NCI-H1105 (cell line): ENCODE data around the gene CXCL5.
"Not testable (repeated sequence)": the region's sequence is repeated elsewhere in the genome, so short reads cannot be mapped to it uniquely, and the experiment has no call there.

Experiments used
- DNase-seq: peaks from one replicate; lab custom pipeline; 2025; lab: John Stamatoyannopoulos, UW

Gene CXCL5

DNA sequence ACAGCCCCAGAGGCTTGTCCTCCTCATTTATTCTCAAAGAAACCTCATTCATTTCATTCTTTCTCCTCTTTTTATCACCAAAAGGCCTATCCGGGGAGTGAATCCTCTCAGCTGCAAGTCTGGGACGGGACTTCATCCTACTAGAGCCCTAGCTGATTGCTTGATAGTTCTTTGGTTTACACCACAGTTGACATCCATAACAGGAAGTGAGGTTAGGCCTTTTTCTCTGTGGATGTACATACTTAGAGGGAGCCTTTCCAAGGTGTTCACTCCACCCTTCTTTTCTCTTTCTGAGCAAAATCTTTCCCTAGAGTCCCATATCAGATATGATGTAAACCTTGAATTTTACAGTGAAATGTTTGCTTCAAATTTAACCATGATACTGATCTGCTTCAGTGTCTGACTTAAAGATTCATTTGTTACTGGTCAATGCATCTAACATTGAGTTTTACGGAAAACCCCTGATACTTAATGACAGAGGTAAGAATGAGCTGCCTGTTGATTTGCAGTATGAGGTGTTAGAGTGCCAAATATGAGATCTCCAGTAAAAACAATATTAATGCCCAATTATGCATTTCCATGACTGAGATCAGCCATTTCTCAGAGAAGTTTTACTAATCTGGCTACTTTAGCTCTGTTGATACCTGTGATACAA is 16.8 kb upstream of the CXCL5 start:
- DNase-seq, result no peak

DNA sequence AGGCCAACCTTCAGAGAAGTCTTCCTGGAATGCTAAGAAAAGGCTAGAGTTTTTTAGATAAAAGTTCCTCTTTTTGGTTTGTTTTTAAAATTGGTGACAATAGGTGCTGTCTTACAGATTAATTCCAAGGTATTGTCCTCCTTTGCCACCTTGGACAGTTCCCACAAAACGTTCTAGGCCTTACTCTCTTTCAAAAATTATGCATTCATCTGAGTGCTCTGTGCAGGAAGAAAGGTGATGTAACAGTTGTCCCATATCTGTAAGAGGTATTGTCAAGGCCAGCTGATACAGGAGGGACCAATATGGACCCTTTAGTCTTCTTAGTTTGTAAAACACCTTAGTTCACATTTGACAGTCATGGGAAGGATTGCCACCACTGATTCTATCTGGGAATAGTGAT is 15.9 kb upstream of the CXCL5 start:
- DNase-seq, result no peak

DNA sequence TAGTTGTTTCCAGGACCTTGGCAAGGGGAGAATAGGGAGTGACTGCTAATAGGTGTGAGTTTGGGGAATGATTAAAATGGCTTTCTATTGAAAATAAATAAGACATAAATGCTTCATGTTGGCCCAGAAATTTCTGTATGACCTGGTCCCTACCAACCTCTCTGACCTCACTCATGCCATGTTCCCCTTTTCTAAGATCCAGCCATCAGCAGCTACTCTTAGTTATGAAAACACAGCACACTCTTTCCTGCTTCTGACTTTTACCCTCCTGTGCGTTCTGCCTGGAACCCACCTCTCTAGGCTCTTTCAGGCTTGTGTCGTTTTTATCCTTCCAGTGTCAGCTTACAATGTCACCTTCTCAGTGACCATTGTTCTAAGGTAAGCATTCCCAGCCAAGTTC is 14.8 kb upstream of the CXCL5 start:
- DNase-seq, result no peak

DNA sequence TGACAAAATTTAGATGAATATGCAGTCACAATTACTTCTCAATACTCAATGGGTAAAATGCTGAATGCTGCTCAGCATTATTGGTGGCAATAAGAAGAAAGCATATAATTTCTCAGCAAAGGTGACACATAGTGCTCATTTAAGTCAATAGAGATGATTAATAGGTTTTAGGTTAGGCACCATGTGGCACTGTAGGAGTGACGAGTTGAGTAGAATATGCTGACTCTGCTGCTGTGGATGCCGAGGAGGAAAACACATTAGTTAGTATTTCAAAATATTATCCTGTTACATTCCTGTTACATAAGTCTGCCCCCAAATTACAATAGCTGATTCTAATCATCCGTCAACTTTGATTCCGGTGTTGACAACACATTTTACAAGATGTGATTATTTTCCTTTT is 13.7 kb upstream of the CXCL5 start:
- DNase-seq, result no peak

DNA sequence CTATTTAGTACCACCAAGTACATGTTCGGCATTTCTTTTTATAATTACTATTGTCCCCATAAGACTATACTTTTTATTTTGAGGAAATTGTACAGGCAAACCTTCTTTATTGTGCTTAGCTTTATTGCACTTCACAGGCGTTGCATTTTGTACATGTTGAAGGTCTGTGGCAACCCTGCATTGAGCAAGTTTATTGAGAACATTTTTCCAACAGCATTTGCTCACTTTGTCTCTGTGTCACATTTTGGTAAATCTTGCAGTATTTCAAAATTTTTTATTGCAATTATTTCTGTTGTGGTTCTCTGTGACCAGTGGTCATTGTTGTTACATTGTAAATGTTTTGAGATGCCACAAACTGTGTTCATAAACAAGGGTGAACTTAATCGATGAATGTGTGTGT is 10.8 kb upstream of the CXCL5 start:
- no peak for DNase-seq

DNA sequence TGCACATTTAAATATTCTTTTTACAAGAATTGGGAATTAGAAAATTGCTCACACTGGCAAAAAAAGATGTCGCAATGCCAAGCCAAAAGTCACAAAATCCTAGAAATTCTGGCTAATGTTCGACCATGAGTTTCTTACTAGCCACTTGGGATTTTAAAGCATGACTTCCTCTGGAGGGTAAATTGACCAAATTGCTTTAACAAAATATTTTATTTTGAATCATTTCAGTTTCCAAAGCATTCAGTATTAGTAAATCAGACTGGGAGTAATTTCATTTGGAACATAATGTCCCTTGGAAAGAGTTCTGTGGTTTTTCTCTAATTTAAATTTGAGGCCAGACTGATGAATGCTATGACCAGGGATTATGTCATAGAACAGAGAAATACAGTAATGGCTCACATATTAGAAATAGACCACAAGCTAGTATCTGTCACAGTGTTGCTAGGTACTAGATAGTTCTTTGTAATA is 7.6 kb upstream of the CXCL5 start:
- DNase-seq, result no peak

DNA sequence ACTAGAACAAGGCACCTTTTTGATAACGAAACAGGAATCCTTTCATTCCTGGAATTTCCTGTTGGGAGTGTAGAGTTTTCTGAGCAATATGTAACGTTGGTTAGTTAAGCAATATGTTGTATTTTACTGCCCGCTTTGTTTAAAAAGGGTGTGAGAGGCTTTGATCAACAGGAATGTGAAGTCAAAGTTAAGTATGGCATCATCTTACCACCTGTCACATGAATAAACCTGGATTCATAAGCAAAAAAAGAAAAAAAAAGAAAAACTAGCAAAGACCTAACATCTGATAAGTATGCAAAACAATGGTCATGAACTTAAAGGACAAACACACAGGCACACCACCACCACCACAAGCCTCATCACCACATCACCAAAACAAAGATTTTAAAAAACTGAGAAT is 7.1 kb upstream of the CXCL5 start:
- DNase-seq, result no peak

DNA sequence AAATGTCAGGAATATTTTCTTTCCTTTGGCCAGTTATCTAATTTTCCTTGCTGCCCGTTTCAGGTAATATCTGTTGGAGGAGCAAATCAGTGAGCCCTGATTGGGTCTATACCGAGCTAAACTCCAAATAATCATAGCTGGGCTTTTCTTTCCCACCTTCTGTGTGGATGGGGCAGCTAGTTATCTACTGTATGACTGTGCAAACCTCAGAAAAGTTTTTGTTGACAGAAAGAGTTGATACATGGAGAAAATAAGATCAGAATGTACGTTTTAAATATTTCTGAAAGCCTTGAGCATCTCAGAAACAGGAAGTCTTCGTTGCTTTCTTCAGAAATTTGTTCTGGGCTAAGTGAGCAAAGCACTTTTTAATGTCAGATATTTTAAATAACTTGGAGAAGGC is 6.2 kb upstream of the CXCL5 start:
- no peak for DNase-seq

DNA sequence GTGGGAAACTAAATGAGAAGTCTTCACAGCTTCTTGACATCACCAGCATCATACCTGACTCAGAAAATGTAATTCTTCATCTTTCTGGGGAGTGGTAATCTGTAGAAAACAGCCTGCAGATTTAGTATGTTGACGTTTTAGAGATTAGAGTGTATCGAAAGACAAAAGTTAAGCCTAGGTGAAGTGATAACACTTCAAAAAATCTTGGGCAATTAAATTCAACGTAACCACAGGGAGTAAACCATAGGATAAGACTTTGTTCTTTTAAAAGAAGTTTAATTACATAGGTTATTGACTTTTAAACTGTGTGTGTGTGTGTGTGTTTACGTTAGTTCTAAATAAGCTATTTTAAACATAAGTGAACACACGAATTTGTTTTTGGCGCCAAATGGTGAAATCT is 1.8 kb upstream of the CXCL5 start:
- DNase-seq, result no peak

DNA sequence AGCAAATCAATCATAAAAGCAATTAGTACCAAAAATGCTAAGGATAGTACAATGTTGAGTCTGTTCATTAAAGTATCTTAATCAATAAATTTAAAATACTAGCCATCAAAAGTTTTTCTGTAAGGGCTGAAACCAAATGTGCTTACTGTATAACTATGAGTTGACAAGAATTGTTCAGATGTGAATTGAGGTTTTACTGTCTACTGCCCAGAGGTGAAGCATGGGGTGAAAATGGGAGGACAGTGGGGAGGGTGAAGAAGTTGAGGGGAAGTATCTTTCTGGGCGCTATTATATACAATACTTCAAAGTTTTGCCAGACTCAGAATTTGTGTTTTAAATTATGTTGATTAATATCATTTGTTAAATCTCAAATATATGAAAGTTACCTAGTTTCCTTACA is 6.4 kb downstream of the CXCL5 start:
- no peak for DNase-seq

DNA sequence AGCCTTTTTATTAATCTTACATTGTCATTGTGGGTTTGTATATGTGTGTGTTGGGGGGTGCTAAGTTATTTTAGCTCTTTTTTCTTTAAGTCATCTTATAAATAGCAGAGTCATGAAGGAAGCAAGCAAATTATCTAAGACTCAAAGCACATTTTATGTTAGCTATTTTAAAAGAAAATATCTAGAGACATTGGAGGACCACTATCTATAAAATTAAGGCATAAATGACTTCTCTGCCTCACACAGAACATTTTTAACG is 6.8 kb downstream of the CXCL5 start:
- DNase-seq, result no peak

DNA sequence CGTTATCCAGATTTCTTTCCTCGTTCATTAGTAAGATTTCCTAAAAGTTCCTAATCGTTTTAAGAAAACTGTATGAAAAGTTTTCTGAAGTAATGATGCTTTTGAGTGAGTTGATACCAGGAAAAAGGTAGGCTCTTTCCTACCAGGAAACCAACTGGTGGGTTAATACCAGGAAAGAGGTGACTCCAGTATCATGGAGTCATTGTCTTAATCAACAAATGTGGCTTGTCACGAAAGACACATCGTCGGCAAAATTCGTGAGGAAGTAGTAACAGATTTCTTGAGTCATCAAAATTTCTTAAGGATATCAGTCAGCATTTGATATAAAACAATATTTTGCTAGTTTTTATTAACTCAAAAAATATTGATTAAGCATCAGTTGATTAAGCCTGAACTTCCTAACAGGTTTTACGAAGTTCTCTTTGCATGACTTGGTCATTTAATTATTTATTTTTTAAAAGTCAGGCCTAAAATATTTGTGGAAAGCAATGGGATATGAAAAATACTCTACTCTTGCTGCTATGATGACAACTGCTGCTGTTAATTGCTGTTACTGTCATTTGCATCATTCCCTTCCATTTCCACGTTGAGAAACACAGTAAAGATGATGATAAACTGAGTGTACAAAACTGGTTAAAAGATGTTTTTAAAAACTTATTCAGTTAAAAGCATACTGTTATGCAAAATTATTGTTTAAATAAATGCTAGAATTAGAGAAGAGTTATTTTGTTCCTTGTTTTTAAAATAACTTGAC is 7.3 kb downstream of the CXCL5 start:
- no peak for DNase-seq

DNA sequence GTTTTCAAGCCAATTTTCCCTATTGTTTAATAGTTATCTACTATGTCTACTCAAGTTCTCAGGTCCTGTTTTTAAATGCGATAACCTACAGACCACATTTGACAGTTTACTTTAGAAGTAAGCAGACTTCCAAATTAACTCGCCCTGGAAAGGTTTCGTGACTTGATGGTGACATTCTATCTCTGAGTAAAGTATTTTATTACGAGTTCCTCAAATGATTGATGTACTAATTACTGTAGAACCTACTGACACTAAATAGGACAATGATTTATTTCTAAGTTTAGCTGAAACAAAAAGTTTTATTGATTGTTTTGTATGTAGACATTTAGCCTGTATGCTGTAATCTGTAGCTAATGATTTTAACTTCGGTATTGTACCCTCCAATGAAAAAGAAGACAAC is 8.5 kb downstream of the CXCL5 start:
- no peak for DNase-seq

DNA sequence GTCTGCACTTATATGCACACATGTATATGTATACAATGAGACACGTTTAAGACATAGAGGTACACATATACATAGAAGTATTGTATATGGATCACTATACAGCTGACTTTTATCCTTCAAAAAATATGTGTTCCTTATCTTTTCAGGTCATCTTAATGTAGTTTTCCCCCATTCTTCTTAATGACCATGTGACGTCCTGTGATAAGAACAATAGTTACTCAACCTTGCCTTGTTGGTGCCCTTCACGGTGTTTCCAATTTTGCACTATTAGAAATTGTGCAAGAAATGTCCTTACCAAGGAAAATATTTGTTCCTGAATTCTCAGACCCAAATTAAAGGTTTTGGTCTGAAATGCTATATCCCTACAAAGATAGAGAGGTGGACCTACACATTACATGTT is 9.4 kb downstream of the CXCL5 start:
- no peak for DNase-seq

DNA sequence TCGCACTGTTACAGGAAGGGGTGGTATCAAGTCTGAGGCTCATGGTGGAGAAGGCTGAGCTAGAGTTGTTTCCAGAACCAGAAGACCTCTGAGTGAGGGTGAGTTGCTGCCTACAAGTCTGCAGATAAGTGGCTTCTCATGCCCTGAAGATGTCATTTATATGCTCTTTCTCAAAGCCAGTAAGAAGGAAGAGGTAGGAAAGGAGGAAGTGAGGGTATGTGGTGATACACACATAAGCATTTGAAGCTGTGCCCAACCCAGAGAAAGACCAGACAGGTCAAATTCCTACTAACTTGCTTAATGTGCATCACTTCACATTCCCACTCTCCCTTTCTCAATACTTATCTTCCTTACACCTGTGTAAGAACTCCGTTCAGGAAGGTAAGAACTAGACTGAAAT is 10.4 kb downstream of the CXCL5 start, which contains the start of gene PPBP:
PPBP (minus strand) TSS at position 130 of the 400 bp plus-strand sequence; CDS start at position 43, 87 bp downstream.
- DNase-seq, result no peak

DNA sequence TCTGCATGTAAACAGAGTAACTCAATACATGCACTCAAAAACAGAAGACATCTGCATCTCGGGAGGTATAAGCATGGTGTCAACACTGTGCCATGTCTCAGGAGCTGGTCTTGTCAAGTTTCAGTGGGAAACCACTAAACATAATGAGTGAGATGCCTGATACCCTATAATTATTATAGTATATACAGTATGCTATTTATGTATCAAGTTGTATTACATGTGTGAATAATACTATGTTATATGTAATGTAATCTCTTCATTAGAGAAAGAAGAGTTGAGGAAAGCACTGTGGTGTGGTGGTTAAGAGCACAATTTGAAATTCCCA is 13.0 kb downstream of the CXCL5 start:
- no peak for DNase-seq

DNA sequence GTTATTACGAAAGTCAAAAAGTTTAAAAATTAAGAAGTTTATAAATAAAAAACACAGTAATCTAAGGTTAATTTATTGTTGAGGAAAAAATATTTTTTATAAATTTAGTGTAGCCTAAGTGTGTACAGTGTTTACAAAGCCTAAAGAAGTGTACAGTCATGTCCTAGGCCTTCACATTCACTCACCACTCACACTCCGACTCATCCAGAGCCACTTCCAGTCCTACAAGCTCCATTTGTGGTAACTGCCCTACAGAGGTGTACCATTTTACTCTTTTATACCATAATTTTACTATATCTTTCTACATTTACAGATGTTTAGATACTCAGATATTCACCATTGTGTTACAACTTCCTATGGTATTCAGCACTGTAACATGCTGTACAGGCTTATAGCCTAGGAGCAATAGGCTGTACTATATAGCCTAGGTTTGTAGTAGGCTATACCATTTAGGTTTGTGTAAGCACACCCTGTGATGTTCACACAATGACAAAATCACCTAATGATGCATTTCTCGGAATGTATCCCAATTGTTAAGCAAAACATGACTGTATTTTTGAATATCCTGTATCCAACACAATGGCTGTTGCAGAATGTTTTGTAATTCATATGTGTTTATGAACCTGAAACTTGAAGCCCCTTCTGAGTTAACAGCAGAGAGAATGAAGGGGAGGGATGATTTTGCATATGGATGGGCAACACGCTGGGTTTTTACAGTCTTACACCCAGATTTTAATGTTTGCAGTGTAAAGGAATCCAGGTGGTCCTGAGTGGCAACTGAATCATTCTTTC is 13.5 kb downstream of the CXCL5 start:
- no peak for DNase-seq

DNA sequence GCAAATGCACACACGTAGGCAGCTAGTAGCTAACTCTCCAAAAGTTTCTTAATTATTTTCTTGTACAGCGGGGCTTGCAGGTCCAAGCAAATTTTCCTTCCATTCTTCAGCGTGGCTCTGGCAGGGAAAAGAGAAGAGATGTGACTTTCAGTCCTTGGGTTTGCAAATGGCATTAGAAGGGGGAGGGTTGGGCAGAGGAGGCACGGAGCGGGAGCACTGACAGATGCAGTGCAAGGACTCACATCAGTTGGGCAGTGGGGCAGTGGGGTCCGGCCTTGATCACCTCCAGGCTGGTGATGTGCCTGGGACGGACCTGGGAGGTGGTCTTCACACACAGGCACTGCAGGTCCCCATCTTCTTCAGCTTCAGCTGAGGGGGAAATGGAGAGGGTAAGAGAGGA is 17.3 kb downstream of the CXCL5 start:
- DNase-seq, result not testable (repeated sequence)

DNA sequence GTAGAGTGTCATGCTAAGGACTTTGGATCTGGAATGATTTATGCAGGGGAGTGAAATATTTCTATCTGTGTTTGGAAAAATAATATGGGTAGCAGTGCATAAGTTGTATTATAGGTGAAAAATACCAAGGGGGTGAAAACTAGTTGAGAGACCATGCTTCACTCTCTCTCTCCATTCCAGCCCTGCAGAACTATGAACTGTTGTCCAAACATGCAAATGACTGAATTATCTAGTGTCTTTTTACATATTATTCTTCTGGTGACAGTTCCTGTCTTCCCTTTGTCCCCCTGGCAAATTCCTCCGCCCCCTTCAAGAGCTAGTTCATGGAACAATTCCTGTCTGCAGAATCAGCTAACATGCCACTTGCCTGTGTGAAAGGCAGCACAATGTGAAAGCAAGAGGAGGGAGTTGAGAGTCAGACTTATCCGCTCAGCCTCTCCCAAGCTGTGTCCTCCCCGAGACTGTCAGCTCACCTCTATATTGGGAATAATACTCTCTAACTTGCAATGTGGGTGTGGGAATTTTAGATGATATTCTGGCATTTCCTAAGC is 19.0 kb downstream of the CXCL5 start:
- no peak for DNase-seq

DNA sequence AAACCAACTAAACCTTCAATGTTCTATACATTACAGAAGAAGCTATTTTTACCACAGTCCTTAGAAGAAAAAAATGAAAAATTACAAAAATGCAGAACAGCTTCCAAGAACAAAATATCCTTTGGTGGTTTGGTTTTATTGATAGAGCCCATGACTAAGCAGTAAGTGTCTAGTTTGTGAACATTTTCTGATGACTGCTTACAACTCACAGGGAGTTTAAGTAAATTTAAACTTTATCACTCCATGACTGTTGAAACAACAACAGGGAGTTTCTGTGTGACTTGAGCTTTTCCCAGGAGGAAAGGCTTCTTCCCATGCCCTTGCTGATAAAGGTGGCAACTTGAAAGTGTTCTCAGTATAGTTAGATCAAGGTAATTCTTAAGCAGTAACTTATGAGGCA is 19.6 kb downstream of the CXCL5 start:
- DNase-seq, result no peak

DNA sequence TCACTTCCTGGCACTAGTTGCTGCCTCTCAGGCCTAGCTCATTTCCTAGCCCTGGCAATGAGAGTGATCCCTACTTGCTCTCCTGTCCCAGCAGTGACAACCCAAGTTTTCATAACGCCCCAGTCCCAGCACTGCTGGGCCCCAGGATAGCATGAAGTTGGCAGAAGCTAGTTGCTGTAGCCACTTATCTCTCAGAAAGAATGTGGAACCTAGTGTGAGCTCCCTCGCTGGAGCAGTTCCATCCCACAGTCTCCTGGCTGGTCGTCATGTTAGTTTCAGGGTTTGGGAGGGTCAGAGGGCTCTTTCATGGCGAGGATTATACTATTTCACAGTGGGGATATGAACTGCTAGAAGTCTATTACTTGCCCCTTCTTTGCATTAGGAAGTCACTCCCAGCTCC is 21.8 kb downstream of the CXCL5 start:
- DNase-seq, result no peak

DNA sequence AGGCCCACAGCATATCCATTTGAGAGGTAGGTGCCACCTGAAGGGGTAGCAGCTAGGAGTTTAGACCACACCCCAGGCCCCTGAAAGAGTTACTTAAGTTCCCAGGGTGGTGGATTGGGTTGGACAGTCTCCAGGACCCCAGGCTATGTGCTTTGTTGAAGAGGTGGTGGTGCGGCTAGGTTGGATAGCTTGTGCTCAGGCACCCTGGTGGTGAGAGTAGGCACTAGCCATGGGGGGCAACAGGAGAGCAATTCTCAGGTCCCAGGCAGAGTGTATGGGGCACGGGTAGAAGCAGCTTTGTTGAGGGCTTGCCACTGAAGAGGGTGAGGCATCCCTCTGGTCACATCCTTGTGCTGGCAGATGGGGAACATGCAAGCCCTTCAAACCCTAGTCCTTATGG is 22.3 kb downstream of the CXCL5 start:
- DNase-seq, result no peak

DNA sequence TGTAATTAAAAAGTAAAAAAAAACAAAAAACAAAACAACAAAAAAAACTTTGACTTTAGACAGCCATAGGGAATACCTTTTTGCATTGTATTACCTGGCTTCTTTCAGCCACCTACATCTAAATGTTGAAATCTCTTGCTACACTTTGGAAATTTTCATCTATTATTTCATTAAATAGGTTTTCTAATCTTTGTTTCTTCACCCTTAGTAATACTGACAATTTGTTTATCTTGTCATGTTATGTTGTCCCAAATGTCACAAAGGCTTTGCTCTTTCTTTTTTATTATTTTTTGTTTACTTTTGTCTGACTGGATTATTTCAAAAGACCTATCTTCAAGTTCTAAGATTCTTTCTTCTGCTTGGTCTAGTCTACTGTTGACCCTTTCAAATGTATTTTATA is 24.1 kb downstream of the CXCL5 start:
- DNase-seq, result no peak
